Measurements from ENCODE around the gene TOX2.
A peak's percentile ranks its signal among the peaks of the same experiment; 100 is the strongest.

TOX2 gene

DNA sequence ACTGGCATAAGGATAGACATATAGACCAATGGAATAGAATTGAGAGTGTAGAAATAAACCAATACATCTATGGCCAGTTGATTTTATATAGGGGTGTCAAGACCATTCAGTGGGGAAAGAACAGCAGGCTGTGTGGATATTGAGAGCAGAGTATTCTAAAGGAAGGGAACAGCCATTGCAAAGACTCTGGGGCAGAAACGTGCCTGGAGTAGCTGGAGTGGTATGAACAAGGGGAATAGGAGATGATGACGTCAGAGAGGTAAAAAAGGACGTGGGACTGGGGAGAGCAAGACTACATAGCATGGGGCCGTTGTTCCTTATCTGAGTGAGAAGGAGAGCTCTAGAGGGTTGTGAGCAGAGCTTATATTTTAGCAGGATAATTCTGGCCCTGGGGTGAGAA lies 85.2 kb downstream of the TOX2 start:
- no peak for DNase-seq (ENCODE audit: low read depth)

DNA sequence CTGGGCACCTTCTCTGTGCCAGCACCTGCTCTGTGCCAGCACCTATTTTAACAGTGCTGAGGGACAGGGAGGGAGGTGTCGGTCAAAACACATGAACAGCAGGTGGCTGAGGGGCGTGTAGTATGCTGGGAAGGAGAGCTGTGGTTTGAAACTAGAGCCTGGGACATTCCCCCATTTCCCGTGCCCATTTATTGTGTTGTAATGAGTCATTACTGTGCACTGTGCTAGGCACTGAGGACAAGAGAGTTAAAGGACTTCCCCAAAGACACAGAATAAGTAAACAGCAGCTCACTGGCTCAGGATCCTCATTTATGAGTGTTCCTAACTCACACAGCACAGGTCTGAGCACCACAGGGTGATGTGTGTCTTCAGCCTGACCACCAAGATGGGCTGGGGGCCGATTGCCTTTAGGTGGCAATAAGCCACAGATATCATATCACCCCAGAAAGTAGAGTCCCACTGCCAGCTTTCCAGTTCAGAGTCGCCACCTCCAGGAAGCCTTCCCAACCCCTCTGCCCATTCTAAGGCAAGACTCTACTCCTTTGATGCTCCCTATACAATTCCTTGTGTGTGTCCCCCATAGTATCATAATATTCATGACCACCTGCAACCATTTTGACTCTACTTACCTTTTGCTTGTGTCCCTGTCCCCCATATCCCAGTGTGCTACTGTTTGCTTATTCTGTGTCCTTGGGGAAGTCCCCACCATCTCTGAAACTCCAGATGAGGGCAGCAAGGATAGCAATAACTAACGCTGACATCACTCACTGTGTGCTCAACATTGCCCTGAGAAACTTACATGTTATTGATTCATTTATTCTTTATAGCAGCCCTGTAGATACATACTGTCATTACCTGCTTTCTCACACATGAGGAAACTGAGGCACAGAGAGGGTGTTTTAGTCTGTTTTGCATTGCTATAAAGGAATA lies 87.3 kb downstream of the TOX2 start:
- DNase-seq (ENCODE audit: low read depth), result no peak

DNA sequence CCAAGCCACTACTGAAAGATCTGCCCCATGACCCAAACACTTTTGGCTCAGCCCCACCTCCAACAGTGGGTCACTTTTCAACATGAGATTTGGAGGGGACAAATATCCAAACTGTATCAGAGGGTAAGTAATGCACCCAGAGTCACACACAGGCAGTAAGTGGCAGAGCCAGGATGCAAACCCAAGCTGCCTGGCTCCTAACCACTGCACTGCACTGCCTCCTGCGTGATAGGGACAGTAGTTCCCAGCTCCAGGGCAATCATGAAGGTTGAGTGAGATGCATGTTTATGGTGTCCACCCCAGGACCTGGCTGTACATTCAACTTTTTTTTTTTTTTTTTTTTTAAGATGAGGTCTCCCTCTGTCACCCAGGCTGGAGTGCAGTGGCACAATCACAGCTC lies 88.2 kb downstream of the TOX2 start:
- no peak for DNase-seq (ENCODE audit: low read depth)

DNA sequence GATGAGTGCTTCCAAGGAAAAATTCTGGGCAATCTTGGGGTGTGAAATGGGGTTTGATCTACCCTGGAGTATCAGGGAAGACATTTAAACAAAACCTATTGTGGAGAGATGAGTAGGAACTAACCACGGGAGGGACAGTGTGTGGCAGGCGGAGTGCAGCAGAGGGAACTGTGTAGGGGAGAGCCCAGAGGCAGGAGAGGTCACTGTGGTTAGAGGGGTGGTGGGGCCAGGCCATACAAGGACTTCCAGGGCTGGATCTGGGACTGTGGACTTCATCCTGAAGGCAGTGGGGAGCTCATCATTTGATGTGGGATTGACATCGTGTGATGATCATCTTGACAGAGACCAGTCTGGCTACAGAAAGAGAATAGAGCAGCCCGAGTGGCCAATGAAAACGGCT lies 89.0 kb downstream of the TOX2 start:
- DNase-seq (ENCODE audit: low read depth), result no peak

DNA sequence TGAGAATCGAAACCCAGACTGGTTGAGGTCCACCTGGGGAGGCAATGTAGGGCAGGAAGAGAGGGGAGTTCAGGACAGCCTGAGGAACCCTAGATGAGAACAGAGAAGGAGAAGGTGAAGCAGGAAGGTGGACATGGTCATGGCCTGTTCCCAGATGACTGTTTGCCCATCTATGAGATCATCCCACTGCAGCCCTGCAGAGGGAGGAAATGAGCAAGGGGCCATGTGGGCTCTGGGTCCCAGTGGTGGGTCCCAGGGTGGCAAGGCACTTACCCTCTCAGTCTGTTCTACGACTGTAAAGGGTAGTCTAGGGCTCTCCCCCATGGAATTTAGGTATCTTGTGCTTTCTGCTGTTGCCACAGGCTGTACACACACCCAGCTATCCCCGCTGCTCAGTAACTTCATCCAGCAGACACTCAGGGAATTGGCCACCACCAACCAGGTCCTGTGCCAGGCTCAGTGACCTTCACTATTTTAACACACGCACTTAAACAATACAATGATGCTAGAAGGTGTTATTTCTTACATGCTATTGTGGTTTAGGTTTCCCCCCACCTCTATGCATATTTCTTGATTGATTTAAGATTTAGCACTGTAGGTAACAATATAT lies 89.8 kb downstream of the TOX2 start:
- no peak for DNase-seq (ENCODE audit: low read depth)

DNA sequence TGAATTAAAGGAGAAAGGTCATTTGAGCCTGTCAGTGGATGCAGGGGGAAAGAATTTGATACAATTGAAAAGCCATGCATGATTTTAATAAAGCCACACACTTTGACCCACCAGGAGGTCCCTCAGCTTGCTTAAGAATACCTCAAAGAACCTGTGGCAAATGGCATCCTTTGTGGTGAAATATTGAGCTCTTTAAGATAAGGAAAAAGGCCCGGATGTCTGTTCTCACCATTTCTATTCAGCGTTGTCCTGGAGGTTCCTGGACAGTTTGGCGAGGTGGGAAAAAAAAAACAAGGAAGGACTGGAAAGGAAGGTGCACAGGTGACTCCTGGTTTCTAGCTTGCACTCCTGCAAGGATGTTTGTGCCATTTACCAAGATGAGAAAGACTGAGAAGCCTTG lies 91.0 kb downstream of the TOX2 start:
- DNase-seq (ENCODE audit: low read depth), result no peak

DNA sequence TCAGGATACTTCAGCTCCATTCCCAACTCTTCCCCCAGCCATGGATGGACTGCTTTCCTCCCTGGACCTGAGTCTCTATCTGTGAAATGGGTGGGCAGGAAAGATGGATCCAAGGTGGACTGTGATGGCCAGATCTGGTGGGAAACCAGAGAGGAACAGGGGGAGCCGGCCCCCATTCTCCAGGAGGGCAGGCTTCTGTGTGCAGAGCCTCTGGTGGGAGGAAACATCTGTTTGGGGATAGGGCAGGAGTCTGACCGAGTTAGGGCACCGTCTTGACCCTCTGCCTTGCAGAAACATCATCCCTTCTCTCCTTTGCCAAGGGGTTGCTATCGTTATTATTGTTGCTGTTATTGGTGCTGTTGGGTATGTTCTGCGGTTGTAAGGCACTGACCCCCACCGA lies 91.5 kb downstream of the TOX2 start:
- no peak for DNase-seq (ENCODE audit: low read depth)

DNA sequence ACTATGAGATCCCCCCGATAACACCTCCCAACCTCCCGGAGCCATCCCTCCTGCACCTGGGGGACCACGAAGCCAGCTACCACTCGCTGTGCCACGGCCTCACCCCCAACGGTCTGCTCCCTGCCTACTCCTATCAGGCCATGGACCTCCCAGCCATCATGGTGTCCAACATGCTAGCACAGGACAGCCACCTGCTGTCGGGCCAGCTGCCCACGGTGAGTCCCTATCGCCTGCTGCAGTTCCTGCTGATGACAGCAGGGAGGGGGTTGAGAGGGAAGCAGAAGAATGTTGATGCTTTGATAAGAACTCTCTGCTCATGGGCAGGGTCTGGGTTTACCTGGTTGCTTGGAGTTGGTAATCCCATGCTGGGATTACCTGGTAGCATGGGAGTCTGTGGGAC lies 91.9 kb downstream of the TOX2 start:
- no peak for DNase-seq (ENCODE audit: low read depth)

DNA sequence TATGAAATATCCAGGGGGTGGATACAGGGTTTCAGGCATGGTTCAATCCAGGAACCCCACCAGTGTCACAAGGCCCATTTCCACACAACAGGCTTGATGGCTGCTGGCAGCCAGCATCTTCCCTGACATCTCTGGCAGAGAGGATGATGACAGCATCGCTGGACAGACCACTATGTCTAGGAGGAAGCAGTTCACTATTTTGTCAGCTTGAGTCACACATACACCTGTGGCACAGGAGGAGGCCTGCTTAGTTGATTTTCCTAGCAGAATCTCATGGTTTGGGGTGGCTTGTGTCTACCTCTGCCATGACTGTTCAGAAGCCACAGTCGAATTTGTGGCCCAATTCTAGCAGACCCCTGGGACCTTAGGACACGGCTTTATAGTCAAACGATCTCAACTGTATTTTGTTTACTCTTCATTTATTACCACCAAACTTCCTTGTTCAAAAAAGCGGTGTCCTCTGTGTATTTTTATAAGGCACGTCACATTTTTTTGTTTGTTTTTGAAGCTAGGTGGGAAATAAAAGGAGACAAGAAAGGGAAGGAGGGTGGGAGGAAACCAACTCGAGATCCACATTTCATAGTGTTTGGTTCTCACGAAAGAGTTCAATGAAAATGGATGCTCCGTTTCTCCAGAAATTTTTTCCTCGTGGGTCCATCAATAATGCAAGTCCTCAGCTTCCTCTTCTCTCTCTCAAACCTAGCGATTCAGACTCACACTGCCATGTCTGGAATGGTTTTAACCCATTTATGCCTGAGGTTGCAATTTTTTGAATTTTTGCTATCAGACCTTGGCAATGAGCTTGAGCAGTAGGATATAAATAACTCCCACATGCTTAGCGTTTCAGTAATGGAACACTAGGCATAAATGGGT lies 94.4 kb downstream of the TOX2 start:
- no peak for DNase-seq (ENCODE audit: low read depth)

DNA sequence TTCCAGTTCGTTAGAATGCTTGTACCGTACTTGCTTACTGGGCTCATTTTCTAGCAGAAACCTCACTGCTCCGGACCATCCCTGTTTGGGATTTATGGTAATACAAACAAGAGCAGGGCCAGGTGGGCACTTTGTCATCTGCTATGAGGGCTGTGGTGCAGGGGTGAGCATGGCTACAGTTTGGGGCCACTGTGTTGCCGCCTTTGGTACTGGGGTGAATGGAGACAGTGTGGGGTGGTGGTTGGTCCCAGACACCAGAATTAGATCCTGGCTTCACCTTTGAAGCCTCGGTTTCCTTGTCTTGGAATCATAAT lies 95.0 kb downstream of the TOX2 start:
- DNase-seq (ENCODE audit: low read depth), result no peak

DNA sequence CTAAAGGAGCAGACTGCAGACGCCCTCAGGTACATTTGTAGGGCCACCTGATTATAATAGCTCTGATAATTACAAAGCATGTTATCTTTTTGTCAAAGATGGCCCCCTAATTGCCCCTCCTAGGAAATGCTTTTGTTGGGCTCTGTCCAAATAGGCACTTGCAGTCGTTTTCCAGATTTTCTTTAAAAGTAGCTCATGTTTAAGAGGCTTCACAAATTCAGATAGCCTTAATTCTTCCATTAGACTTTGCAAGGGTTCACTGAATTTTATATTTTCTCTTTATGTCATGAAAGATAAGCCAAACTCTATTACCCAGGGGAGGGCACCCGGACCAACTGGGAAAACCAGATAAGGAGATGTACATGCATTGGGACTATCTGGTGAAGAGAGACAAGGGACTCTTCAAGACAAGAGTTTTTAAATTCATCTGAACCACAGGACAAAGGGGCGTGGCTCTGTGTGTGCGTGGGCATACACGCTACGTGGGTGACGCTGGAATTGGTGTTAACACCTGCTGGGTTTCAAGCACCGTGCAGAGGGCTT lies 95.6 kb downstream of the TOX2 start:
- DNase-seq (ENCODE audit: low read depth), result no peak

DNA sequence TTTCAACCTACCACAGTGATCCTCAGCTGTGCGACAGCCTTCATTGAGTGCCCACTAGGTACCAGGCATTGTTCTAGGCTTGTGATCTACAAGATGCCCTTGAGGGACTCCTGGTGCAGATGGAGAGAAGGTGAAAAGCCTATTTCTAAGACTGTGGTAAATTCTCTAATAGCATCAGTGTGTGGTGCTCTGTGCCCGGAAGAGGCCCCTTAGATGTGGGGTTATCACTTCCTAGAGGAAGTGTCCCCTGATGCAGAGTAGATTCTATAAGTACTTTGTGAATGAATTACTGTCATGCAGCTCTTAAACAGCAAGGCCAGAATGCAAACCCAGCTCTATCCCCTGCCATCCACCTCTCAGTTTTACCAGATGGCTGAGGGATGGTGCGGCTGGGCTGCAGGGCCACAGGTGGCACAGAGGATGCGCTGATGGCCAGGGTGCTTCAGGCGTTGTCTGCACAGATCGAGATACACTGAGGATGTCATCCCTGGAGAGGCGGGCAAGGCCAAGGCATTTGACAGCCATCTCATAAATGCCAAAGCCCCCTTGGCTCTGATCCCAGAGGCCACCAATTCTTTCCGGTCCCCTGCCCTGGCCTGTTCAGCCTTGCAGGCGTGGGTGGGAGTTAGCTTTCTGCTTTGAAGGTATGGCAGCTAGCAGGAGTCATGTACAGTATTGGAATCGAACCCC lies 96.7 kb downstream of the TOX2 start:
- DNase-seq (ENCODE audit: low read depth), result no peak

DNA sequence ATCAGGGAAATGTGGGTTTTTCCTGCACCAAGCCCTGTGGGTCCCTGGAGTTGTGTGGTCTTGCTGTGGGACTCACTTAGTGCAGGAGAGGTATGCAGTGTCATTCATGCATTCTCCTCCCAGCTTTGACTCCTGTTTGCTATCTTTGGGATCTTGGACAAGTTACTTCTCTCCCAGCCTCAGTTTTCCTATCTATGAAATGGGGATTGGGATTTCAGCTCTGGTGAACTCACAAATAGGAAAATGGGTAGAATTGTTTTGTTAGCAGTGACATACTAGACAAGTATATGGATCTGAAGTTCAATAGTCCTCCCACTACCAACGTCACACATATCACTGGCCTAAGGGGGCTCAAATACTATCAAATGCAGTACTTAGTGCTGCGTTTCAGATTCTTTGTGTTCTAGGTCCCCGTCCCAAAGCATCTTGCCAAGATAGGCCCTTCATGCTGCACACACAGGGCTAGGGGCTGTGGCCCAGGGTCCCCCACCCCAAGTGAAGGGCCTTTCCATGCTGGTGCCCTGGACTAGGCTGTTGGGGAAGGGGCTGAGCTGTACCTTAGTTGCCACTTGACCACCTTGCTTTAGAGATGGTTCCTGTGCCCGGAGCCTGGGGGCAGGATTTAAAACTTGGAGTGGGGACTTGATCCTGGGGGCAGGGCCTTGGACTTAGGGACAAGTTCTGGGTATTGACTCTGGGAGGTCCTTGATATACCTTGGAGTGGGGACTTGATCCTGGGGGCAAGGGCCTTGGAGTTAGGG lies 98.0 kb downstream of the TOX2 start:
- no peak for DNase-seq (ENCODE audit: low read depth)

DNA sequence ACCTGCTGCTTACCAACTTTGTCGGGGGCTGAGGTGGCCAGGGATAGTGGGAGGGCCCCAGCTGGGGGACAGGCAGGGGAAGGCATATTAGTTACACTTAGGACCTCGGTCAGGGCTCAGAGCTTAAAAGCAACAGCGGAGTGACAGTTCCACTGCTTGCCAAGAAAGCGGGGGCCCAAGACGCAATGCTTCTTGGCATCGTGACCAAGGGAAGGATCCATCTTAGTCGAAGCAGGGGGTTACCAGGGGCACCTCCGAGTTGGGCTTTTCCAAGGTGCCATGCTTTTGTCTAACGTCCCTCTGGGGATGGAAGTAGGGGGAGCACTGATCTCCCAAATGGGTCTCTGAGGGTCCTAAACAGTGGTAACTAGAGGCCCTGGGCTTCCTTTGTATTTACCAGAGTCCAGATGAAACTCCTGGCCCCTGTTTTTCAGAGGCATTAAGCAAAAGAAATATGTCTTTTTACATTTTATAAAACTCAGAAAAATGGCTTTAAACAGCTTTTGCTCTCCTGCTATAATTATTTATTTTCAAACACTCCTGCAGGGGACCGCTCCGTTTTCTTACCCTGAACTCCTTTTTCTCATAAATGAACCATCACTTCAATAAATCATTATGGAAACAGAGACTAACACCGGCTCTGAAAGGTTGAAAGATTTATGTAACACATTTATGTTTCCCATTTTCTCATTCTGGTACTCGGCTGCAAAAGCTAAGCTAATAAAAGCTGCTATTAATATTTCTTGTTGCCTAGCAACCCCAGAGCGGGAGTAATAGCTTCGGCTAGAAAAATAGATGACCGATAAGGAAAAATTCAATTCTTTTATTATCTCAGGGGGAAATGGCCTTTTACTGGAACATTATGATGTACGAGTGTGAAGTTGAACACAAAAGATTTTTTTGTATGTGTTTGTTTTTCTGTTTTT lies 100.4 kb downstream of the TOX2 start:
- DNase-seq (ENCODE audit: low read depth), result no peak

DNA sequence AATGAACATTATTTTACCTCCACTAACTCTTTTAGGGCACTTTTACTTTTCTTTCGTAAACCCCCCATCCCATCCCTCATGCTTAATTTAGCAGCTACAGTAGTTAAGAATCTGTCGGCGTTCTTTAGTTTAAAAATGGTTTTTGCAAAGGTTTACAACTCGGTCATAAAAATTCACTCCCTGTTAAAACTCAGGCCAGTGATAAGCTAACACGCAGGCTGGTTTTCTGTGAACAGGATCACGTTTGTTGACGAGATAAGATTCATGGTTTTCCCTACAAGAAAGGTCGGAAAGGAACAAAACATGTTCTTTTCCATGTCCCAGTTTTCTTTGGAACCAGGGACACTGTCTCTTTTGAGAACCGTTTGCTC lies 101.1 kb downstream of the TOX2 start:
- no peak for DNase-seq (ENCODE audit: low read depth)

DNA sequence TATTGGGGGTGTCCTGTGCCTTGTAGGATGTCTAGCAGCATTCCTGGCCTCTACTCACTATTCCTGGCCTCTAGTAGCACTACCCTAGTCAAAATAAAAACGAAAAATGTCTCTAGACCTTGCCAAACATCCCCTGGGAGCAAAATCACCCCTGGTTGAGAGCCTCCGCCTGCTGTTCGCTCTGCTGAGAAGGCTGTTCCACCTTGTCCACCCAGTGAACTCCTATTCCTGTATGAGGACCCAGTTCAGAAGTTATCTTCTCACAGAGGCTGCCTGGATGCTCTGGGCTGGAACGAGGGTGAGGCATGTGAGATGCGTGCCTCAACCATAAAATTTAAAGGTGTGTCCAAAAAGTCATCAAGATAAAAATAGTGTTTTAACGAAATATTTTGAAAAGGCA lies 101.9 kb downstream of the TOX2 start:
- no peak for DNase-seq (ENCODE audit: low read depth)

DNA sequence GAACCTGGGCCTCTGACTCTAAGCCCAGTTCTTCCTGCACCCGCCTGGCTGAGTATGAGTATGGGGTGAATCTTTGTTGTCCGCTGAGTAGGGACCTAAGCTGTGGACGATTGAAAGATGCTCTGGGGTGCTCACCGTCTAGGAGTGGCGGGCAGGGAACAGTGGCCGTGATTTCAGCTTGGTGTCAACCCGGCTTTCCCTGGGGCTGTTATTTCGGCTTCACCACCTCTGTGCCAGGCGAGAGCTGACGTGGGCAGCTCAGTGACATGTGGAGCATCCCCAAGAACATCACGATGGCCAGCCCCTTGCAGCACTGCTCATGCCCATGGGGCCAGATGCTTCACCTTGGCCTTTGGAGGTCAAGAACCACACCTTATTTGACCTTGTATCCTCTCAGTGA lies 102.6 kb downstream of the TOX2 start:
- DNase-seq (ENCODE audit: low read depth), result no peak

DNA sequence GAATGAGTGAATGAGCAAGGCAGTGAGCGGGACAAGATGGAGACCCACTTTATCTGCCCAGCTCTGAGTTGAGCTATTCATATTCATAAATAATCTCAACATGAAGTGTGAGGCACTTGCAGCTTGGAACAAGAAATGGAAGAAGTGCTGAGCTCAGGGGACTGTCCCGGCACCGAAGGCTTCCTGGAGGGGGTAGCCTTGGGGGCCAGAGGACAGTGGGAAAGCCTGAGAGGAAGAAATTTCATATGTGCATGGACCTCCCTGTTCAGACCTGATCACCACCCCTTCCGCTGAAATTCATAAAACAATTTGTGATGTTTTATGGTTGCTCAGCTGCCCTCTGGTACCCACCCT lies 103.2 kb downstream of the TOX2 start:
- DNase-seq (ENCODE audit: low read depth), result no peak

DNA sequence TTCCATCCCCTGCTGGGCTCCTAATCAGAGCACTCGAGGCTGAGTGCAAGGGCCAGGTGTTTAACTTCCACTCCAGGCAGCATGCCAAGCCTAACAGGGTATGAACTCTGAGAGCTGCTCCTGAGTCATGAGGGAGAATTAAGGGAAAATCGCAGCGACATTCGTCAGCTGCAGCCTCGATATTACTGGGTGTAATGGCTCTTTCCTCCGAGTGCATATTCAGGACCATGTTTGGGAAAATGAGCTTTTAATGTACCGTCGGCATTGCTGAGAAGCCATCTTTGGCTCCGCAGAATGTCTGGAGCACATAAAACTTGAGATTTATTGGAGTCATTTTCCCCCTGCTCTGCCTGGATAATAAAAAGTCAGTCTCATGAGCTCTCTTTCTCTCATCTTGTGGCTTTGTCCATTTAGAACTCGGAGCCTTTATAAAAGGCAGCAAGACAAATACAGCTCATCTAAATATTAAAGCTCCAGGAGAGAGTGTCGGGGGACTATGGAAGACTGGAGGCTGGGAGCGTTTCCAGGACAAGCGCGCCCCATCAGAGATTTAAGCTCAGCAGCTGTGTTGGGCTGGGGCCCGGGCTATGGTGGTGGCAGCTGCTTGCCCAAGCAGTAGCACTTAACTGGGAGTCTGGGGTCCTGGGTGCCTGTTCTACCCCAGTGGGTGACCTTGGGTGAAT lies 103.7 kb downstream of the TOX2 start:
- DNase-seq (ENCODE audit: low read depth), result peak; percentile 96

Data from ELR (cell line).